PC-3 (cell line): Measurements from ENCODE around the gene KCND3. TPM values are rescaled to one million over a fixed set of nuclear protein-coding genes. Genes with fewer than 3 reads are reported as not detected.
A peak's percentile ranks its signal among the peaks of the same experiment; 100 is the strongest.

Experiments used
- ATAC-seq: fragments of 200-7000 bp; cut with Tn5 transposase; 2 replicates; pipeline ENCODE4 v1.9.1; 2020; ENCODE audit warnings: mild to moderate bottlenecking, moderate library complexity
- BruUV-seq: library from RNA; stranded (reverse); fragments of 400-500 nt; replicated peaks from 2 replicates; lab custom pipeline; 2021; lab: Mats Ljungman, UMichigan
- CTCF ChIA-PET: fragments of 300-600 bp; sonication (Branson Sonifier 250); formaldehyde crosslinking; loops from one replicate; lab custom pipeline; 2022; ENCODE audit warnings: antibody characterized with exemption; lab: Charles Lee
- POLR2A ChIA-PET: fragments of 300-600 bp; sonication (Branson Sonifier 250); formaldehyde crosslinking; loops from one replicate; lab custom pipeline; 2022; ENCODE audit warnings: antibody characterized with exemption; ENCODE audit not compliant: unreplicated experiment; lab: Charles Lee
- DNase-seq: peaks from one replicate; pipeline ENCODE4 v3.0.0-alpha.2; 2015
- H2AFZ ChIP-seq: fragments of 300-600 bp; sonication (generic); 2 replicates; pipeline ENCODE4 v1.6.0; 2016; ENCODE audit warnings: antibody characterized with exemption, low read length
- H3F3A ChIP-seq: fragments of 300-600 bp; sonication (generic); one replicate; pipeline ENCODE4 v1.6.0; 2017; ENCODE audit warnings: antibody characterized with exemption, low read length, control low read depth, mild to moderate bottlenecking; ENCODE audit not compliant: unreplicated experiment
- H3K27ac ChIP-seq: fragments of 300-600 bp; sonication (generic); 2 replicates; pipeline ENCODE4 v1.5.1; 2016; ENCODE audit warnings: mild to moderate bottlenecking, low read length
- H3K27me3 ChIP-seq: fragments of 300-600 bp; sonication (generic); 2 replicates; pipeline ENCODE4 v1.6.1; 2016; ENCODE audit warnings: low read length, mixed read lengths
- H3K36me3 ChIP-seq: fragments of 300-600 bp; sonication (generic); 2 replicates; pipeline ENCODE4 v1.6.1; 2016; ENCODE audit warnings: low read depth, mixed run types, low read length, mixed read lengths
- H3K4me1 ChIP-seq: fragments of 300-600 bp; sonication (generic); 2 replicates; pipeline ENCODE4 v1.5.1; 2016; ENCODE audit warnings: low read length; ENCODE audit not compliant: insufficient read depth
- H3K4me2 ChIP-seq: fragments of 300-600 bp; sonication (generic); 2 replicates; pipeline ENCODE4 v1.6.0; 2016; ENCODE audit warnings: low read length
- H3K4me3 ChIP-seq: fragments of 300-600 bp; sonication (generic); 2 replicates; pipeline ENCODE4 v1.5.1; 2016; ENCODE audit warnings: mild to moderate bottlenecking, low read length, mixed read lengths
- H3K79me2 ChIP-seq: fragments of 300-600 bp; sonication (generic); 2 replicates; pipeline ENCODE4 v1.6.1; 2017; ENCODE audit warnings: low read length, mixed read lengths
- H3K9ac ChIP-seq: fragments of 300-600 bp; sonication (generic); 2 replicates; pipeline ENCODE4 v1.6.0; 2016; ENCODE audit warnings: mild to moderate bottlenecking, low read length
- H3K9me2 ChIP-seq: fragments of 300-600 bp; sonication (generic); replicated peaks from 2 replicates; pipeline ENCODE4 v1.6.1; 2016; ENCODE audit warnings: mixed run types, low read length, mixed read lengths
- H3K9me3 ChIP-seq: fragments of 300-600 bp; sonication (generic); 2 replicates; pipeline ENCODE4 v1.6.1; 2016; ENCODE audit warnings: low read length, mixed read lengths
- H4K20me1 ChIP-seq: fragments of 300-600 bp; sonication (generic); 2 replicates; pipeline ENCODE4 v1.6.1; 2016; ENCODE audit warnings: low read length, mixed read lengths
- CTCF ChIP-seq: fragments of 300-600 bp; sonication (generic); conservative IDR thresholded peaks from 2 replicates; pipeline ENCODE4 v1.5.1; 2017; ENCODE audit warnings: antibody characterized with exemption, low read depth, mild to moderate bottlenecking, low read length
- EZH2 ChIP-seq: fragments of 300-600 bp; sonication (generic); IDR thresholded peaks from one replicate; pipeline ENCODE4 v1.6.1; 2017; ENCODE audit warnings: antibody characterized with exemption, mild to moderate bottlenecking, low read length; ENCODE audit not compliant: unreplicated experiment
- EZH2phosphoT487 ChIP-seq: fragments of 300-600 bp; sonication (generic); IDR thresholded peaks from 2 replicates; pipeline ENCODE4 v1.6.1; 2018; ENCODE audit warnings: mild to moderate bottlenecking, antibody characterized with exemption, low read length, borderline replicate concordance
- intact Hi-C: fragments of 100-400 bp; cut with micrococcal nuclease; formaldehyde crosslinking; loops from 2 replicates; pipeline ENCODE4 v1.9.0; 2023
- total RNA-seq: library from RNA; depleted of rRNA; stranded (reverse); fragments of >200 nt; gene quantifications from 2 replicates; pipeline ENCODE4 v1.2.3, GENCODE V29; 2014

KCND3 gene
- total RNA-seq, 1 experiment from 2014 or later: not detected

- H2AFZ ChIP-seq: peak within 1 kb of the TSS; percentile 94
- no peaks in the 10 kb centered on the region for H4K20me1 ChIP-seq
- ChIA-PET POLR2A (interaction anchor here (0.6 to 0.7 kb wide), 2 partner anchors 17 to 120 kb away, joined by 3 read pairs; no protein-coding TSS in a partner anchor), CTCF (interaction anchor here (0.6 to 1.2 kb wide), 2 partner anchors 25 to 30 kb away, joined by 3 to 4 read pairs; no protein-coding TSS in a partner anchor)
- ATAC-seq: peak; percentile 82
- TF ChIP-seq EZH2phosphoT487 (no peak), CTCF (no peak), EZH2 (no peak)
- BruUV-seq: TSS peak; percentile 37
- no peaks in the 10 kb centered on the region for H3K79me2 ChIP-seq
- no peaks in the 10 kb centered on the region for H3K9me3 ChIP-seq
- H3K36me3 ChIP-seq: no peaks in the 10 kb centered on the region
- peak within 1 kb of the TSS; percentile 92 for H3K4me2 ChIP-seq
- peaks cover 20% of the 10 kb centered on the region; the same call in 1 of the 2 replicates for H3K4me1 ChIP-seq
- H3K27me3 ChIP-seq: no peaks in the 10 kb centered on the region
- H3K9ac ChIP-seq: peak within 1 kb of the TSS; percentile 9; the same call in 1 of the 2 replicates
- H3K9me2 ChIP-seq: no peaks in the 10 kb centered on the region
- peak; percentile 86 for DNase-seq
- no peak within 1 kb of the TSS for H3K27ac ChIP-seq
- H3F3A ChIP-seq: no peaks in the 10 kb centered on the region
- H3K4me3 ChIP-seq: peak within 1 kb of the TSS; percentile 64
- intact Hi-C loops: loop anchor here (2.0 kb wide), 1 partner anchor 25 kb away; no protein-coding TSS in a partner anchor
These were observed 250.1 kb downstream of the KCND3 start, which contains the start of gene INKA2 for GRCh38 chr1:111739194-111739924. Gene INKA2 (minus strand): TSS chr1:111739395. CDS start chr1:111739242, 153 bp downstream.

- peak overlapping the region; percentile 9; the same call in 1 of the 2 replicates for H3K9ac ChIP-seq
- no peaks in the 10 kb centered on the region for H3K36me3 ChIP-seq
- peak; percentile 67 for DNase-seq
- BruUV-seq: no TSS peak
- no peaks in the 10 kb centered on the region for H3K9me2 ChIP-seq
- H3K4me3 ChIP-seq: peak overlapping the region; percentile 64
- ChIA-PET POLR2A (interaction anchor here (0.7 kb wide), 1 partner anchor 119 kb away, joined by 3 read pairs; no protein-coding TSS in a partner anchor), CTCF (interaction anchor here (0.6 to 1.2 kb wide), 2 partner anchors 12 to 24 kb away, joined by 3 to 4 read pairs; no protein-coding TSS in a partner anchor)
- ATAC-seq: peak; percentile 68
- no peak overlapping the region for H3K27ac ChIP-seq
- H3K9me3 ChIP-seq: no peaks in the 10 kb centered on the region
- H3K4me1 ChIP-seq: peaks cover 20% of the 10 kb centered on the region; the same call in 1 of the 2 replicates
- H3K79me2 ChIP-seq: no peaks in the 10 kb centered on the region
- H2AFZ ChIP-seq: peak overlapping the region; percentile 94
- TF ChIP-seq EZH2phosphoT487: no peak
- no peak for TF ChIP-seq EZH2
- TF ChIP-seq CTCF: no peak
- no peaks in the 10 kb centered on the region for H3K27me3 ChIP-seq
- H3K4me2 ChIP-seq: peak overlapping the region; percentile 92
- no peaks in the 10 kb centered on the region for H3F3A ChIP-seq
- no peaks in the 10 kb centered on the region for H4K20me1 ChIP-seq
- intact Hi-C loops: loop anchor here (2.0 kb wide), 1 partner anchor 24 kb away; no protein-coding TSS in a partner anchor
These were observed 250.9 kb downstream of the KCND3 start for GRCh38 chr1:111738436-111739193.
